Lung (tissue), 12 donors: Measurements from ENCODE around the gene MIA. TPM values are rescaled to one million over a fixed set of nuclear protein-coding genes. Genes with fewer than 3 reads are reported as not detected.

Experiments
- ATAC-seq: fragments of 200-7000 bp; cut with Tn5 transposase; one replicate; pipeline ENCODE4 v1.9.1; 2020; ENCODE audit warnings: moderate number of reproducible peaks; ENCODE audit not compliant: insufficient read depth, low FRiP score
- DNase-seq, 3 donors: peaks; one replicate each; pipeline ENCODE4 v3.0.0-alpha.2; 2013 to 2017
- H3K27ac ChIP-seq, 2 donors: one replicate each; pipeline ENCODE4 v1.5.1; 2013; ENCODE audit warnings: mild to moderate bottlenecking in 2 of 2, moderate library complexity in 2 of 2, control low read depth in 1 of 2, inconsistent platforms in 1 of 2, low read depth in 1 of 2, low read length in 1 of 2
- H3K27me3 ChIP-seq, 3 donors: one replicate each; pipeline ENCODE4 v1.5.1; 2013; ENCODE audit warnings: low read length in 2 of 3; ENCODE audit not compliant: control insufficient read depth in 3 of 3, insufficient read depth in 3 of 3
- H3K36me3 ChIP-seq, 4 donors: one replicate each; pipeline ENCODE4 v1.5.1; 2013; ENCODE audit warnings: low read length in 4 of 4, mild to moderate bottlenecking in 1 of 4, moderate library complexity in 1 of 4; ENCODE audit not compliant: control insufficient read depth in 4 of 4, insufficient read depth in 4 of 4
- H3K4me1 ChIP-seq, 5 donors: one replicate each; pipeline ENCODE4 v1.5.1; 2013; ENCODE audit warnings: low read length in 5 of 5, mild to moderate bottlenecking in 2 of 5, moderate library complexity in 1 of 5; ENCODE audit not compliant: control insufficient read depth in 5 of 5, insufficient read depth in 5 of 5
- H3K4me3 ChIP-seq: one replicate; pipeline ENCODE4 v1.5.1; 2013; ENCODE audit warnings: mild to moderate bottlenecking, control low read depth, moderate library complexity
- H3K9ac ChIP-seq, 2 donors: one replicate each; pipeline ENCODE4 v1.5.1; 2013; ENCODE audit warnings: low read length in 2 of 2, control low read depth in 1 of 2; ENCODE audit not compliant: insufficient read depth in 1 of 2
- H3K9me3 ChIP-seq, 4 donors: one replicate each; pipeline ENCODE4 v1.5.1; 2013; ENCODE audit warnings: low read length in 3 of 4, mild to moderate bottlenecking in 1 of 4, moderate library complexity in 1 of 4; ENCODE audit not compliant: control insufficient read depth in 4 of 4, insufficient read depth in 3 of 4
- CTCF ChIP-seq: IDR thresholded peaks from 2 replicates; pipeline ENCODE4 v1.5.1; 2012; ENCODE audit warnings: mild to moderate bottlenecking; ENCODE audit errors: control extremely low read depth, extremely low read depth
- WGBS, 2 donors: extraction: QIAGEN DNeasy Blood & Tissue Kit; methylation state at CpG; one replicate each; pipeline ENCODE4 v1.1.7; 2013; 5-methylcytosine and 5-hydroxymethylcytosine counted together
- polyA plus RNA-seq, 2 donors: library from polyadenylated mRNA; stranded (reverse); fragments of 200-250 nt; gene quantifications; one replicate each; pipeline ENCODE4 v1.2.1, GENCODE V29; 2013
- total RNA-seq, 2 donors: library from RNA; depleted of rRNA in 1 of 2; stranded (reverse); fragments of >200 nt in 1 of 2; gene quantifications; one replicate each; pipeline ENCODE4 v1.2.1, GENCODE V29; 2014 to 2021
- donor health status: control.
- donor health status: control.
- donor health status: Bipolar disorder and iron deficiency.
- donor health status: healthy.
- donor health status: DM: yes; HTN: yes; CAD: no.

Gene MIA
- total and polyA plus RNA-seq, 4 donors = 0.75 to 4.6 (median 3.2) TPM; not detected in 1

- Histone ChIP-seq H3K27me3 (no peaks in the 10 kb centered on the region), H3K27ac (no peak overlapping the region), H3K4me1 (peaks cover 0 to 14% (median 9%) of the 10 kb centered on the region in 5 donors), H3K9me3 (no peaks in the 10 kb centered on the region), H3K4me3 (no peak overlapping the region), H3K9ac (no peak overlapping the region), H3K36me3 (peaks cover 0 to 3% (median 0%) of the 10 kb centered on the region in 4 donors)
- no peak for ATAC-seq
- no peak for DNase-seq
- WGBS, 2 donors = 93 to 96% methylated on average over 10 of the region's 10 CpGs
- no peak for TF ChIP-seq CTCF
Measured at GRCh38 chr19:40775632-40776022, 306 bp downstream of the MIA start.

- TF ChIP-seq CTCF = no peak
- ATAC-seq (no peak), DNase-seq (no peak)
- 79 to 83% methylated on average over 7 of the region's 7 CpGs for WGBS, 2 donors
- Histone ChIP-seq H3K4me3 (no peak overlapping the region), H3K27ac (no peak overlapping the region), H3K9ac (peak overlapping the region in 1 of 2 donors; percentile 99), H3K27me3 (no peaks in the 10 kb centered on the region), H3K9me3 (no peaks in the 10 kb centered on the region), H3K36me3 (peaks cover 0 to 3% (median 0%) of the 10 kb centered on the region in 4 donors), H3K4me1 (peaks cover 0 to 14% (median 9%) of the 10 kb centered on the region in 5 donors)
Measured at GRCh38 chr19:40776364-40776763, 1.0 kb downstream of the MIA start.

GRCh38 chr19:40776932-40777644 lies 1.8 kb downstream of the MIA start:
- peak; percentile 95 to 98 (median 97) for DNase-seq
- Histone ChIP-seq H3K27me3 (no peaks in the 10 kb centered on the region), H3K9ac (peak overlapping the region in 1 of 2 donors; percentile 99), H3K36me3 (peaks cover 0 to 5% (median 0%) of the 10 kb centered on the region in 4 donors), H3K4me3 (no peak overlapping the region), H3K9me3 (no peaks in the 10 kb centered on the region), H3K27ac (peak overlapping the region; percentile 92 to 94), H3K4me1 (peaks cover 0 to 14% (median 9%) of the 10 kb centered on the region in 5 donors)
- no peak for TF ChIP-seq CTCF
- WGBS, 2 donors = 8% methylated on average over 13 of the region's 13 CpGs
- ATAC-seq = peak; percentile 71
